ENCODE results near the gene SGPP1. TPM values are rescaled to one million over a fixed set of nuclear protein-coding genes. Genes with fewer than 3 reads are reported as not detected.

The SGPP1 gene
- total and polyA plus RNA-seq, 2 donors (not counting 1 experiment from before 2014, with no cell fraction given): 13.8 to 46.4 TPM

DNA sequence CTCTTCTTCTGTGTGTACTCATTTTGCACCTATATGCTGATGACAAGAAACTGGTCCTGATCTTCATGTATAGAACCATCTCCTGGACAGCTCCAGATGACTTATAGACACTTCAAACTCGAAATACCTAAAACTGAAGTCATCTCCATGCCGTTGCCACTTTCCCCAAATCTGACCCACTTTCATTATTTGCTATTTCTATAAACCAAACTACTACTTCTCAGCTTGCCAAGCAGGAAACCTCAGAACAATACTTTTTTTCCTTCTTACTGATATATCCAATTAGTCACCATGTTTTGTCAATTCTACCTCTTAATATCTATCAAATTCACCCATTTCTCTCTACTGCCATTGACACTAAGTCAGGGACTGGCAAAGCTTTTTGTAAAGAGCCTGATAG is 14.8 kb downstream of the SGPP1 start:
- 60% methylated on average over 2 of the region's 2 CpGs for WGBS (ENCODE audit: insufficient coverage)
- Histone ChIP-seq H4K20me1 (ENCODE audit: control insufficient read depth, insufficient read depth, low read length, poor library complexity, severe bottlenecking) (no peaks in the 10 kb centered on the region), H3K36me3 (replicated peaks in 1 of 2; ENCODE audit: control extremely low read depth in 1 of 2, control insufficient read depth in 1 of 2, extremely low read depth in 1 of 2, insufficient read depth in 2 of 2, low read length in 1 of 2) (peaks cover 4 to 15% of the 10 kb centered on the region in 2 experiments), H3K4me3 (ENCODE audit: control extremely low read depth in 1 of 5, extremely low read depth in 1 of 5, insufficient read depth in 1 of 5, low read depth in 2 of 5, low read length in 4 of 5) (no peak overlapping the region), H3K79me2 (ENCODE audit: control insufficient read depth, insufficient read depth, low read length) (peaks cover 79% of the 10 kb centered on the region), H3K9me3 (ENCODE audit: control extremely low read depth in 1 of 3, control insufficient read depth in 2 of 3, insufficient read depth in 1 of 3, low read length in 2 of 3) (peaks cover 1 to 20% (median 12%) of the 10 kb centered on the region in 3 donors), H3K9ac (ENCODE audit: low read length) (no peak overlapping the region), H2AFZ (ENCODE audit: insufficient read depth, low read depth, low read length, poor library complexity, severe bottlenecking) (no peak overlapping the region), H3K27me3 (replicated peaks in 1 of 4; ENCODE audit: control extremely low read depth in 1 of 4, control insufficient read depth in 3 of 4, insufficient read depth in 4 of 4, low read length in 3 of 4) (no peaks in the 10 kb centered on the region), H3K4me1 (ENCODE audit: control insufficient read depth in 2 of 2, insufficient read depth in 2 of 2, low read length in 2 of 2) (peaks cover 12 to 18% of the 10 kb centered on the region in 2 donors), H3K4me2 (replicated peaks; ENCODE audit: low read depth, low read length, poor library complexity, severe bottlenecking) (no peak overlapping the region), H3K27ac (ENCODE audit: low read length in 2 of 2) (peak overlapping the region in 1 of 2 donors; percentile 40)
- Mint-ChIP-seq H3K27me3 (no peaks in the 10 kb centered on the region), H3K4me1 (peaks cover 49% of the 10 kb centered on the region), H3K4me3 (peak overlapping the region; percentile 47), H3K9me3 (ENCODE audit: insufficient read depth) (no peaks in the 10 kb centered on the region), H3K27ac (peak overlapping the region; percentile 80)
- POLR2A ChIA-PET: no interaction called here
- TF ChIP-seq, protein P1, sequence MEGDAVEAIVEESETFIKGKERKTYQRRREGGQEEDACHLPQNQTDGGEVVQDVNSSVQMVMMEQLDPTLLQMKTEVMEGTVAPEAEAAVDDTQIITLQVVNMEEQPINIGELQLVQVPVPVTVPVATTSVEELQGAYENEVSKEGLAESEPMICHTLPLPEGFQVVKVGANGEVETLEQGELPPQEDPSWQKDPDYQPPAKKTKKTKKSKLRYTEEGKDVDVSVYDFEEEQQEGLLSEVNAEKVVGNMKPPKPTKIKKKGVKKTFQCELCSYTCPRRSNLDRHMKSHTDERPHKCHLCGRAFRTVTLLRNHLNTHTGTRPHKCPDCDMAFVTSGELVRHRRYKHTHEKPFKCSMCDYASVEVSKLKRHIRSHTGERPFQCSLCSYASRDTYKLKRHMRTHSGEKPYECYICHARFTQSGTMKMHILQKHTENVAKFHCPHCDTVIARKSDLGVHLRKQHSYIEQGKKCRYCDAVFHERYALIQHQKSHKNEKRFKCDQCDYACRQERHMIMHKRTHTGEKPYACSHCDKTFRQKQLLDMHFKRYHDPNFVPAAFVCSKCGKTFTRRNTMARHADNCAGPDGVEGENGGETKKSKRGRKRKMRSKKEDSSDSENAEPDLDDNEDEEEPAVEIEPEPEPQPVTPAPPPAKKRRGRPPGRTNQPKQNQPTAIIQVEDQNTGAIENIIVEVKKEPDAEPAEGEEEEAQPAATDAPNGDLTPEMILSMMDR (IDR thresholded peaks at IDR 0.05): no peak
- TF ChIP-seq EZH2 (IDR thresholded peaks at IDR 0.05; ENCODE audit: borderline replicate concordance, insufficient read depth, low read depth, low read length, poor library complexity, severe bottlenecking): no peak
- ATAC-seq (ENCODE audit: low read depth): no peak
- intact Hi-C loops (cut with micrococcal nuclease): loop anchor here (5.0 kb wide), 1 partner anchor 71 kb away; the partner anchor contains the start of gene WDR89
- no peak for DNase-seq
- CTCF ChIA-PET: interaction anchor here (3.3 kb wide), 1 partner anchor 57 kb away, joined by 11 read pairs; no protein-coding TSS in a partner anchor

DNA sequence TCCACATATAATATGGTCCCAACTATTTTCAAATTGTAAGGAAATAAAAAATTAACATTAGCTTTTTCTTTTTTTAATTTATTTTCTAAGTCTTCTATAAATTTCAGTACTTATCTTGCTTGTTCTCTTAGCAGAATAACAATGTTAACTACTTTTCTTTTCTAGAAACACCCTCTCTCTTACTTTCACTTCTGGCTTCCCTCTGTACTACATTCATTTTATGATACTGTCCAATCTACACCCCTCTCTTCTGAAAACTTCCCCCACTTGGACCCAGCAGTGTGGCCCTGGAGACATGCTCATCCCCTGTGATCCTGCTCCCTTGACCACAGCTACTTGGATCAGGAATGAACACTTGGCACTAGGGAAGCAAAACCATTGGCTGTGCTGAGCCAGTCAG is 15.7 kb downstream of the SGPP1 start:
- peaks cover 79% of the 10 kb centered on the region for H3K79me2 ChIP-seq (ENCODE audit: control insufficient read depth, insufficient read depth, low read length)
- CTCF ChIA-PET: interaction anchor here (0.7 to 1.6 kb wide), 6 partner anchors 9 to 78 kb away, joined by 3 to 7 read pairs (median 4); no protein-coding TSS in a partner anchor

More for the DNA sequence above, 15.7 kb downstream of the SGPP1 start:
- peaks cover 55% of the 10 kb centered on the region for H3K4me1 Mint-ChIP-seq
- no peak overlapping the region for H2AFZ ChIP-seq (ENCODE audit: insufficient read depth, low read depth, low read length, poor library complexity, severe bottlenecking)
- POLR2A ChIA-PET: interaction anchor here (0.5 to 0.9 kb wide), 2 partner anchors 14 to 38 kb away, joined by 3 read pairs; no protein-coding TSS in a partner anchor
- DNase-seq: no peak
- H3K27ac ChIP-seq (ENCODE audit: low read length in 2 of 2): peak overlapping the region; percentile 0 to 17
- intact Hi-C loops (cut with micrococcal nuclease): loop anchor here (5.0 kb wide), 1 partner anchor 70 kb away; the partner anchor contains the start of gene WDR89
- no peak overlapping the region for H3K4me3 ChIP-seq (ENCODE audit: control extremely low read depth in 1 of 5, extremely low read depth in 1 of 5, insufficient read depth in 1 of 5, low read depth in 2 of 5, low read length in 4 of 5)
- H3K27ac Mint-ChIP-seq: peak overlapping the region; percentile 80
- ATAC-seq (ENCODE audit: low read depth): no peak
- H3K27me3 ChIP-seq (replicated peaks in 1 of 4; ENCODE audit: control extremely low read depth in 1 of 4, control insufficient read depth in 3 of 4, insufficient read depth in 4 of 4, low read length in 3 of 4): no peaks in the 10 kb centered on the region
- H3K4me3 Mint-ChIP-seq: peak overlapping the region; percentile 57
- H3K4me1 ChIP-seq (ENCODE audit: control insufficient read depth in 2 of 2, insufficient read depth in 2 of 2, low read length in 2 of 2): peaks cover 12 to 21% of the 10 kb centered on the region in 2 donors
- H3K4me2 ChIP-seq (replicated peaks; ENCODE audit: low read depth, low read length, poor library complexity, severe bottlenecking): peak overlapping the region; percentile 23
- no peaks in the 10 kb centered on the region for H3K9me3 Mint-ChIP-seq (ENCODE audit: insufficient read depth)
- peaks cover 0 to 11% (median 3%) of the 10 kb centered on the region in 3 donors for H3K9me3 ChIP-seq (ENCODE audit: control extremely low read depth in 1 of 3, control insufficient read depth in 2 of 3, insufficient read depth in 1 of 3, low read length in 2 of 3)
- no peak overlapping the region for H3K9ac ChIP-seq (ENCODE audit: low read length)
- no peaks in the 10 kb centered on the region for H3K27me3 Mint-ChIP-seq
- TF ChIP-seq, protein P1 (IDR thresholded peaks at IDR 0.05): no peak
- TF ChIP-seq EZH2 (IDR thresholded peaks at IDR 0.05; ENCODE audit: borderline replicate concordance, insufficient read depth, low read depth, low read length, poor library complexity, severe bottlenecking): no peak
- no peaks in the 10 kb centered on the region for H4K20me1 ChIP-seq (ENCODE audit: control insufficient read depth, insufficient read depth, low read length, poor library complexity, severe bottlenecking)
- peaks cover 4 to 15% of the 10 kb centered on the region in 2 experiments for H3K36me3 ChIP-seq (replicated peaks in 1 of 2; ENCODE audit: control extremely low read depth in 1 of 2, control insufficient read depth in 1 of 2, extremely low read depth in 1 of 2, insufficient read depth in 2 of 2, low read length in 1 of 2)

Measured in B cell (primary cell).